SU-DHL-6 (cell line): Measurements from ENCODE around the gene PUS1.

Experiments used
- CTCF ChIP-seq: fragments of 200-600 bp; sonication (generic); IDR thresholded peaks from one replicate; pipeline ENCODE4 v1.5.1; 2017; ENCODE audit warnings: antibody characterized with exemption, mild to moderate bottlenecking, low read length, moderate library complexity; ENCODE audit not compliant: insufficient read depth, poor library complexity, severe bottlenecking
- EZH2phosphoT487 ChIP-seq: fragments of 200-600 bp; sonication (generic), shearing (Covaris generic); conservative IDR thresholded peaks from 2 replicates; pipeline ENCODE4 v1.6.1; 2018; ENCODE audit warnings: mild to moderate bottlenecking, antibody characterized with exemption, low read length, moderate library complexity, mixed read lengths

DNA sequence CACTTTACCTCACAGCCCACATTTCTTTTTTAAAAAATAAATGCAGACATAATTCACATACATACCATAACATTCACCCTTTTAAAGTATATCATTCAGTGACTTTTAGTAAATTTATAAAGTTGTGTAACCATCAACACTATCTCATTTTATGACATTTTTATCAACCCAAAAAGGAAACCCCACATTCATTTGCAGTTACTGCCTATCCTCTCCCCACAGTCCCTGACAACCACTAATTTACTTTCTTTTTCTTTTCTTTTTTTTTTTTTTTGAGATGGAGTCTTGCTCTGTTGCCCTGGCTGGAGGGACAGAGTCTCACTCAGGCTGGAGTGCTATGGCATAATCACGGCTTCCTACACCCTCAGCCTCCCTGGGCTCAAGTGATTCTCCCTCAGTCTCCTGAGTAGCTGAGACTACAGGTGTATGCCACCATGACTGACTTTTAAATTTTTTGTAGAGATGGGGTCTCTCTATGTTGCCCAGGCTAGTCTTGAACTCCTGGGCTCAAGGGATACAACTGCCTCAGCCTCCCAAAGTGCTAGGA, 19.2 kb downstream of the PUS1 start:
- TF ChIP-seq CTCF (no peak), EZH2phosphoT487 (no peak)
